GM12878 (cell line): ENCODE measurements around the gene IL1RAPL1. TPM values are rescaled to one million over a fixed set of nuclear protein-coding genes. Genes with fewer than 3 reads are reported as not detected.

Source experiments
- ATAC-seq: fragments of 200-7000 bp; cut with Tn5 transposase; 3 replicates; pipeline ENCODE4 v1.9.1; 2020; ENCODE audit warnings: mild to moderate bottlenecking, moderate library complexity
- BruUV-seq: library from RNA; stranded (reverse); fragments of 400-500 nt; replicated peaks from 2 replicates; lab custom pipeline; 2021; lab: Mats Ljungman, UMichigan
- CTCF ChIA-PET: fragments of 300-600 bp; sonication (Branson Sonifier 250); formaldehyde crosslinking; extraction: SDS; loops from one replicate; lab custom pipeline; 2021; ENCODE audit warnings: inconsistent platforms; lab: Yijun Ruan, JAX
- POLR2A ChIA-PET: fragments of 350-600 bp; formaldehyde crosslinking; extraction: SDS; loops from one replicate; lab custom pipeline; 2021; ENCODE audit warnings: inconsistent platforms; lab: Charles Lee
- RAD21 ChIA-PET: fragments of 300-600 bp; sonication (Branson Sonifier 250); formaldehyde crosslinking; loops from one replicate; lab custom pipeline; 2023; ENCODE audit warnings: antibody characterized with exemption; ENCODE audit not compliant: unreplicated experiment; lab: Charles Lee
- SMC1A ChIA-PET: fragments of 300-600 bp; sonication (Branson Sonifier 250); formaldehyde crosslinking; loops from one replicate; lab custom pipeline; 2023; ENCODE audit not compliant: unreplicated experiment, uncharacterized antibody; lab: Charles Lee
- DNase-seq: peaks from one replicate; pipeline ENCODE4 v3.0.0-alpha.2; 2011; ENCODE audit warnings: low read depth, low spot score
- FAIRE-seq: peaks from 3 replicates; lab custom pipeline; 2011; peaks lifted over from hg19 to GRCh38; lab: Jason Lieb, UNC
- H2AFZ ChIP-seq: 2 replicates; pipeline ENCODE4 v1.6.0; 2011; ENCODE audit warnings: low read depth, low read length, control low read depth; ENCODE audit not compliant: control insufficient read depth
- H3K27ac ChIP-seq: 2 replicates; pipeline ENCODE4 v1.5.1; 2011; ENCODE audit warnings: control low read depth; ENCODE audit not compliant: control insufficient read depth, insufficient read depth
- H3K27me3 ChIP-seq, 2 experiments: replicated peaks in 1 of 2; 2 replicates each; pipeline versions ENCODE4 v1.6.0 to v1.6.1; 2011; ENCODE audit warnings: low read length in 1 of 2; ENCODE audit not compliant: control insufficient read depth in 2 of 2, insufficient read depth in 2 of 2
- H3K36me3 ChIP-seq, 2 experiments: 2 replicates each; pipeline ENCODE4 v1.5.1; 2011; ENCODE audit warnings: low read length in 1 of 2; ENCODE audit not compliant: control insufficient read depth in 2 of 2, insufficient read depth in 2 of 2
- H3K4me1 ChIP-seq: 2 replicates; pipeline ENCODE4 v1.6.1; 2011; ENCODE audit warnings: mild to moderate bottlenecking, low read length, moderate library complexity, mixed read lengths; ENCODE audit not compliant: control insufficient read depth, insufficient read depth
- H3K4me2 ChIP-seq: 2 replicates; pipeline ENCODE4 v1.6.0; 2011; ENCODE audit warnings: control low read depth; ENCODE audit not compliant: control insufficient read depth, insufficient read depth
- H3K4me3 ChIP-seq: fragments of 200-600 bp; sonication (generic); 2 replicates; pipeline ENCODE4 v1.5.1; 2016
- H3K79me2 ChIP-seq: 2 replicates; pipeline ENCODE4 v1.6.0; 2011; ENCODE audit warnings: low read length; ENCODE audit not compliant: control insufficient read depth, insufficient read depth
- H3K9ac ChIP-seq: 2 replicates; pipeline ENCODE4 v1.8.0; 2011; ENCODE audit warnings: low read length, control low read depth, mixed read lengths; ENCODE audit not compliant: control insufficient read depth, insufficient read depth
- H3K9me3 ChIP-seq: replicated peaks from 3 replicates; pipeline ENCODE4 v1.5.1; 2011; ENCODE audit warnings: mild to moderate bottlenecking, low read length; ENCODE audit not compliant: control insufficient read depth, insufficient read depth
- H4K20me1 ChIP-seq: 2 replicates; pipeline ENCODE4 v1.6.0; 2011; ENCODE audit not compliant: control insufficient read depth, insufficient read depth
- CHD1 ChIP-seq: IDR thresholded peaks from 2 replicates; pipeline ENCODE4 v1.6.1; 2012; ENCODE audit warnings: low read depth, low read length, improper control_type of control experiment
- CREM ChIP-seq: IDR thresholded peaks from 2 replicates; pipeline ENCODE4 v1.6.1; 2014; ENCODE audit warnings: antibody characterized with exemption, low read depth
- CTCF ChIP-seq, 3 experiments: IDR thresholded peaks in 2 of 3; conservative IDR thresholded peaks in 1 of 3; 2 replicates each; pipeline ENCODE4 v1.5.1; 2011; ENCODE audit warnings: low read depth in 3 of 3, low read length in 3 of 3, mild to moderate bottlenecking in 3 of 3, control low read depth in 2 of 3, moderate library complexity in 2 of 3, inconsistent platforms in 1 of 3, mixed read lengths in 1 of 3; ENCODE audit not compliant: control insufficient read depth in 2 of 3, insufficient read depth in 1 of 3; ENCODE audit errors: extremely low read depth in 1 of 3
- GABPA ChIP-seq: IDR thresholded peaks from 2 replicates; pipeline ENCODE4 v1.6.1; 2014; ENCODE audit warnings: antibody characterized with exemption, low read depth, mild to moderate bottlenecking, inconsistent platforms
- IKZF1 ChIP-seq: fragments of 450-650 bp; conservative IDR thresholded peaks from 2 replicates; pipeline ENCODE4 v1.6.1; 2017; ENCODE audit warnings: antibody characterized with exemption, mild to moderate bottlenecking
- JUNB ChIP-seq: IDR thresholded peaks from 2 replicates; pipeline ENCODE4 v1.6.1; 2016; ENCODE audit warnings: antibody characterized with exemption, mild to moderate bottlenecking
- KLF5 ChIP-seq: fragments of 450-650 bp; IDR thresholded peaks from 2 replicates; pipeline ENCODE4 v1.6.1; 2014; ENCODE audit warnings: mild to moderate bottlenecking; ENCODE audit not compliant: partially characterized antibody
- MTA2 ChIP-seq: fragments of 450-650 bp; IDR thresholded peaks from 2 replicates; pipeline ENCODE4 v1.6.1; 2016; ENCODE audit warnings: low read depth, mild to moderate bottlenecking, moderate library complexity
- PML ChIP-seq: IDR thresholded peaks from 2 replicates; pipeline ENCODE4 v1.6.1; 2012; ENCODE audit warnings: low read length, inconsistent platforms
- RUNX3 ChIP-seq: IDR thresholded peaks from 2 replicates; pipeline ENCODE4 v1.6.1; 2012; ENCODE audit warnings: low read length, inconsistent platforms
- SMAD1 ChIP-seq: fragments of 450-650 bp; IDR thresholded peaks from 2 replicates; pipeline ENCODE4 v1.6.1; 2018; ENCODE audit warnings: mild to moderate bottlenecking, low read depth; ENCODE audit not compliant: partially characterized antibody
- YBX1 ChIP-seq: fragments of 450-650 bp; IDR thresholded peaks from 2 replicates; pipeline ENCODE4 v1.6.1; 2016; ENCODE audit warnings: antibody characterized with exemption
- ZNF592 ChIP-seq: fragments of 450-650 bp; IDR thresholded peaks from 2 replicates; pipeline ENCODE4 v1.6.1; 2017; ENCODE audit warnings: mild to moderate bottlenecking, moderate library complexity
- WGBS: methylation state at CpG from one replicate; pipeline ENCODE4 v1.1.6; 2016; ENCODE audit warnings: low lambda C conversion rate; ENCODE audit not compliant: insufficient replicate concordance, insufficient coverage; ENCODE audit errors: missing lambda C conversion rate; 5-methylcytosine and 5-hydroxymethylcytosine counted together
- in situ Hi-C: fragments of 300-500 bp; cut with MboI; formaldehyde crosslinking; loops from 9 replicates; pipeline ENCODE4 v1.14.3; 2018; ENCODE audit warnings: mixed read lengths
- intact Hi-C: fragments of 100-400 bp; cut with micrococcal nuclease; formaldehyde crosslinking; loops from one replicate; pipeline ENCODE4 v1.14.2; 2022; ENCODE audit not compliant: unreplicated experiment
- polyA plus RNA-seq, 11 experiments: library from polyadenylated mRNA; depleted of rRNA in 4 of 11; unstranded in 6 of 11; stranded (reverse) in 5 of 11; fragments of >200 nt; fragmentation: Nextera tagmentation in 4 of 11; fragmentation: Illumina TruSeq in 1 of 11; extraction: Ambion mirVana in 4 of 11; extraction: Trizol in 1 of 11; gene quantifications; 1 replicate in 1 of 11; 2 replicates in 10 of 11; pipeline versions ENCODE4 v1.2.1 to v1.2.3, GENCODE V29; 2011 to 2016; ENCODE audit warnings: inconsistent platforms in 2 of 11, missing spikeins in 2 of 11, low read depth in 1 of 11
- total RNA-seq, 4 experiments: library from RNA; depleted of rRNA in 3 of 4; stranded (reverse); fragments of >200 nt in 3 of 4; fragmentation: Illumina TruSeq in 1 of 4; extraction: Trizol in 1 of 4; gene quantifications; 2 replicates each; pipeline versions ENCODE4 v1.2.1 to v1.2.3, GENCODE V29; 2013 to 2021
- TF ChIP-seq, protein P1 (sequence below): IDR thresholded peaks from 2 replicates; pipeline ENCODE4 v1.6.1; 2011; ENCODE audit warnings: borderline replicate concordance, low read depth, mild to moderate bottlenecking, moderate library complexity, mixed read lengths, low read length; ENCODE audit not compliant: insufficient read depth; ENCODE audit errors: extremely low read length
- TF ChIP-seq, protein P2 (sequence below): IDR thresholded peaks from 2 replicates; pipeline ENCODE4 v1.6.1; 2012; ENCODE audit warnings: low read depth, low read length, improper control_type of control experiment

Gene IL1RAPL1
- total and polyA plus RNA-seq, 10 of the 15 experiments (the other 5 are each of a cell fraction or from before 2014, with no cell fraction given), result not detected

DNA sequence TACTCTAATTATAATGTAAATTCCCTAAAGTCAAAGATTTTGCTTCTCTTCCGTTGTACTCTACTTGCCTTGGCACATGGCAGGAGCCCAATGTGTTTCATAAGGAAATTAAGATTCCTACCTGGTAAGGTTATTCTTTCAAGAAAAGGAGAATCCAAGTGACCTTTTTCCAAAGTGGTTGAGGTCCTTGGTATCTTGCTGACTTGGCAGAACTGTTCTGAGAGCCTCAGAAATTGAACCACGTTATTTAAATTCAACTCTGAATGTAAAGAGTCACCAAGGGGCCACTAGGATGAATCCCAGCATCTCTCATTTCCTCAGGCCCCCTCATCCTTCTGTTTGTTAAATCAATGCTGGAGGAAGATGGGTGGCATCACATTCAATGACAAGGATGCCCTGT lies 1209.9 kb downstream of the IL1RAPL1 start:
- Histone ChIP-seq H2AFZ (no peak overlapping the region), H4K20me1 (no peaks in the 10 kb centered on the region), H3K27me3 (no peaks in the 10 kb centered on the region), H3K27ac (no peak overlapping the region), H3K4me3 (no peak overlapping the region), H3K4me1 (no peaks in the 10 kb centered on the region), H3K9ac (no peak overlapping the region), H3K4me2 (no peak overlapping the region), H3K36me3 (no peaks in the 10 kb centered on the region), H3K9me3 (no peaks in the 10 kb centered on the region), H3K79me2 (no peaks in the 10 kb centered on the region)
- ChIA-PET RAD21 (no interaction called here), CTCF (no interaction called here), SMC1A (no interaction called here), POLR2A (no interaction called here)
- in situ Hi-C loops, result no loop called here
- WGBS, result 0% methylated on average over 2 of the region's 2 CpGs
- intact Hi-C loops, result no loop called here
- BruUV-seq, result no TSS peak
- TF ChIP-seq CREM, result no peak
- TF ChIP-seq KLF5, result no peak
- no peak for TF ChIP-seq IKZF1
- TF ChIP-seq SMAD1, result no peak
- no peak for TF ChIP-seq GABPA
- TF ChIP-seq, protein P1, sequence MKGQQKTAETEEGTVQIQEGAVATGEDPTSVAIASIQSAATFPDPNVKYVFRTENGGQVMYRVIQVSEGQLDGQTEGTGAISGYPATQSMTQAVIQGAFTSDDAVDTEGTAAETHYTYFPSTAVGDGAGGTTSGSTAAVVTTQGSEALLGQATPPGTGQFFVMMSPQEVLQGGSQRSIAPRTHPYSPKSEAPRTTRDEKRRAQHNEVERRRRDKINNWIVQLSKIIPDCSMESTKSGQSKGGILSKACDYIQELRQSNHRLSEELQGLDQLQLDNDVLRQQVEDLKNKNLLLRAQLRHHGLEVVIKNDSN, result no peak
- no peak for TF ChIP-seq MTA2
- TF ChIP-seq RUNX3, result no peak
- TF ChIP-seq JUNB, result no peak
- no peak for TF ChIP-seq CHD1
- no peak for TF ChIP-seq ZNF592
- no peak for TF ChIP-seq YBX1
- no peak for TF ChIP-seq CTCF (IDR thresholded peaks at IDR 0.05 in 2 of 3, conservative IDR thresholded peaks at IDR 0.05 in 1 of 3; ENCODE audit: control insufficient read depth in 2 of 3, extremely low read depth in 1 of 3, insufficient read depth in 1 of 3, low read depth in 3 of 3, low read length in 3 of 3)
- TF ChIP-seq PML, result no peak
- TF ChIP-seq, protein P2, sequence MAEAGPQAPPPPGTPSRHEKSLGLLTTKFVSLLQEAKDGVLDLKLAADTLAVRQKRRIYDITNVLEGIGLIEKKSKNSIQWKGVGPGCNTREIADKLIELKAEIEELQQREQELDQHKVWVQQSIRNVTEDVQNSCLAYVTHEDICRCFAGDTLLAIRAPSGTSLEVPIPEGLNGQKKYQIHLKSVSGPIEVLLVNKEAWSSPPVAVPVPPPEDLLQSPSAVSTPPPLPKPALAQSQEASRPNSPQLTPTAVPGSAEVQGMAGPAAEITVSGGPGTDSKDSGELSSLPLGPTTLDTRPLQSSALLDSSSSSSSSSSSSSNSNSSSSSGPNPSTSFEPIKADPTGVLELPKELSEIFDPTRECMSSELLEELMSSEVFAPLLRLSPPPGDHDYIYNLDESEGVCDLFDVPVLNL, result no peak
- no peak for FAIRE-seq
- no peak for ATAC-seq
- no peak for DNase-seq
